ENCODE data around the gene CYP4A22.

- TF ChIP-seq EZH2 (IDR thresholded peaks at IDR 0.05; ENCODE audit: borderline replicate concordance, low read depth, low read length, severe bottlenecking) (no peak), POLR2A (IDR thresholded peaks at IDR 0.05; ENCODE audit: low read depth, low read length) (no peak)
Measured at GRCh38 chr1:47188791-47189785, 51.8 kb downstream of the CYP4A22 start.
